Measurements from ENCODE around the gene MYCBP2.

DNA sequence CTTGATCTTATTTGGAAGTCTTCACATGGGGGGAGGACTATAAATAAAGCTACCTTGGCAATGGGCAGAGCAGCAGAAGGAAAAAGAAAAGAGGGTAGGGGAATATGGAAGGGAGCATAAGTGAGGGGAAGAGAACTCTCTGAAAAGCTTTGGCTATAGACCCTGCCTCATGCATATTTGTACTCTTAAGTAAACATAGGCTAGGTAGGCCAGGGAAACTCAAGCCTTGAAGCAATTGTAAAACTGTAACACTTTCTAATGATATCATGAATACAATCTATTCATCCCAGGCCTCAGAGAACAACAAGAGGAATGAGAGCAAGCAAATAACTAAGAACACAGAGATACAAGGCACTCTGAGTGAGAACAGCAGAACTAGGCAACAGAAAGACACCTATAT, 20.4 kb downstream of the MYCBP2 start:
- TF ChIP-seq POLR2A (IDR thresholded peaks at IDR 0.05) (no peak), POLR2AphosphoS5 (IDR thresholded peaks at IDR 0.05) (no peak)
- TF ChIP-seq, protein P1, sequence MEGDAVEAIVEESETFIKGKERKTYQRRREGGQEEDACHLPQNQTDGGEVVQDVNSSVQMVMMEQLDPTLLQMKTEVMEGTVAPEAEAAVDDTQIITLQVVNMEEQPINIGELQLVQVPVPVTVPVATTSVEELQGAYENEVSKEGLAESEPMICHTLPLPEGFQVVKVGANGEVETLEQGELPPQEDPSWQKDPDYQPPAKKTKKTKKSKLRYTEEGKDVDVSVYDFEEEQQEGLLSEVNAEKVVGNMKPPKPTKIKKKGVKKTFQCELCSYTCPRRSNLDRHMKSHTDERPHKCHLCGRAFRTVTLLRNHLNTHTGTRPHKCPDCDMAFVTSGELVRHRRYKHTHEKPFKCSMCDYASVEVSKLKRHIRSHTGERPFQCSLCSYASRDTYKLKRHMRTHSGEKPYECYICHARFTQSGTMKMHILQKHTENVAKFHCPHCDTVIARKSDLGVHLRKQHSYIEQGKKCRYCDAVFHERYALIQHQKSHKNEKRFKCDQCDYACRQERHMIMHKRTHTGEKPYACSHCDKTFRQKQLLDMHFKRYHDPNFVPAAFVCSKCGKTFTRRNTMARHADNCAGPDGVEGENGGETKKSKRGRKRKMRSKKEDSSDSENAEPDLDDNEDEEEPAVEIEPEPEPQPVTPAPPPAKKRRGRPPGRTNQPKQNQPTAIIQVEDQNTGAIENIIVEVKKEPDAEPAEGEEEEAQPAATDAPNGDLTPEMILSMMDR (IDR thresholded peaks at IDR 0.05): no peak

Measured in upper lobe of left lung (tissue), 4 donors.